D721Med (cell line): ENCODE measurements around the gene SPATS2L.

Experiments
- DNase-seq: peaks from one replicate; pipeline ENCODE4 v3.0.0; 2011; ENCODE audit warnings: low spot score; ENCODE audit not compliant: insufficient read length
- FAIRE-seq: peaks from 2 replicates; lab custom pipeline; 2011; peaks lifted over from hg19 to GRCh38; lab: Jason Lieb, UNC
- TF ChIP-seq, protein P1 (sequence below): IDR thresholded peaks from 2 replicates; pipeline ENCODE4 v1.5.1; 2012; ENCODE audit warnings: mild to moderate bottlenecking, control low read depth; ENCODE audit not compliant: insufficient read depth; ENCODE audit errors: missing control alignments

The SPATS2L gene

DNA sequence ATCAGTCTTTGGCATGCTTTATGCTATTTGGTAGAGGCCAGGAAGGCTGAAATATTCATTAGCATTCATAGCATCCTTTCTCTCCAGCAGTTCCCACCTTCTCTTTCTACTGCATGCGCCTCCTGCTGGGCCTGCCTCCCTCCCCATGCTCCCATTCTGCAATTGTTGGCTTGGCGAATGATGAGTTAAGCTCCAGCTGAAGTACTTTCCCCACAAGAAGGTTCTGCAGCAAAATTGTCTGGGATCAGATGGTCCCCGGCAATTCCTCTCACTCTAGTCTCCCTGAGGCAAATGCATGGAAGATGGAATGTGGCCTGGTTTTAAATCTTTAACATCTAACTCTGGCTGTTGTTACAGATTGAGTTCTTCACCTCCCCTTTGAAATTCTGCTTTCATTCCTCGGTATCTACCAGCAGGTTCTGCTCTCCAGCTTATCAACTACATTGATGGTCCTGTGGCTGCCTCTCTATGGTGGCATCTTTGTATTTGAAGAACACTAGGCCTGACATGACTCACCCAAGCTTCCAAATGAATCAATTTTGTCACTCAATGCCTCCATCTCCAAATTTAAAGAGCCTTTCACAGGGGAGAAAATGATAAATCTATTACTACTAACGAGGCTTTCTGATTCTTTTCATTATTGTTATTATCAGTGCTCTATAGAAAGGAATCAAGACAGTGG lies 147.5 kb downstream of the SPATS2L start:
- FAIRE-seq (no peak), DNase-seq (no peak)
- TF ChIP-seq, protein P1, sequence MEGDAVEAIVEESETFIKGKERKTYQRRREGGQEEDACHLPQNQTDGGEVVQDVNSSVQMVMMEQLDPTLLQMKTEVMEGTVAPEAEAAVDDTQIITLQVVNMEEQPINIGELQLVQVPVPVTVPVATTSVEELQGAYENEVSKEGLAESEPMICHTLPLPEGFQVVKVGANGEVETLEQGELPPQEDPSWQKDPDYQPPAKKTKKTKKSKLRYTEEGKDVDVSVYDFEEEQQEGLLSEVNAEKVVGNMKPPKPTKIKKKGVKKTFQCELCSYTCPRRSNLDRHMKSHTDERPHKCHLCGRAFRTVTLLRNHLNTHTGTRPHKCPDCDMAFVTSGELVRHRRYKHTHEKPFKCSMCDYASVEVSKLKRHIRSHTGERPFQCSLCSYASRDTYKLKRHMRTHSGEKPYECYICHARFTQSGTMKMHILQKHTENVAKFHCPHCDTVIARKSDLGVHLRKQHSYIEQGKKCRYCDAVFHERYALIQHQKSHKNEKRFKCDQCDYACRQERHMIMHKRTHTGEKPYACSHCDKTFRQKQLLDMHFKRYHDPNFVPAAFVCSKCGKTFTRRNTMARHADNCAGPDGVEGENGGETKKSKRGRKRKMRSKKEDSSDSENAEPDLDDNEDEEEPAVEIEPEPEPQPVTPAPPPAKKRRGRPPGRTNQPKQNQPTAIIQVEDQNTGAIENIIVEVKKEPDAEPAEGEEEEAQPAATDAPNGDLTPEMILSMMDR: no peak

DNA sequence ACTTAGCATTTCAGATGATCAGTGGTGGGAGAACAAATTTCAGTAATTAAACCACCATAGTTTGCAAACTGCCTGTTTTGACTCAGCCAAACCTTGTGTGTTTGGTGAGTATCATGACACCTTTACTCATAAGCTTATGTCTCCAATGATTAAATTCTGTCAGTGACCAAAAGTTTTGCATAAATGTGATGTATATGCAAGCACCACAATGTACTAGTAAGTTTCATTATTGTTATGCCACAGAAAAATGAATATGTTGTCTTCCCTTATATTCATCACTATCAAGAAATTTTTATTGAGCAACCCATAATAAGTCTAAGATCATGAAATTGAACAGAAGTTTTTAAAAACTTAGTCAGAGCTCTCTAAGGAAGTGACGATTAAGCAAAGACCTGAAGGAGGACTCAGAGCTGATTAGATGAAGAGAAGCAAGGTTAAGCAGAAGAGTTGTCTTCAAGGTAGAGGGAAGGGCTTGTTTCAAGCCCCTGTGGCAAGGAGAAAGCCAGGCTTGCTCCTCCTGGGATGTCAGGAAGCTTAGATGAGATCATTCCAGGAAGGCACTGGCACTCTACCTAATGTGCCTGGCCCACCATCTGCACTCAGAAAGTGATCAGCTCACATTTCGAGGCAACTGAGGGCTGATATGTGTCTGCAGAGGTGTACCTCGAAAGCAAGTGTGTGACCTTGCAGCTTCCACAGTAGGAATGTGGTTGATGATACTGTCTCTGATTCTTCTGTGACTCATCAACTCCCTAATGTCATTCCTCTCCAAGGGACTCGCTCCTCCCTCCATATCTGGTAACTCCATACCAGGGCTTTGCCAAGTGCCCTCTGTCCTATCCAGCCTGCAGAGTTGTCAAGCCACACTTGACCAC lies 148.7 kb downstream of the SPATS2L start:
- FAIRE-seq (no peak), DNase-seq (no peak)
- TF ChIP-seq, protein P1: no peak

DNA sequence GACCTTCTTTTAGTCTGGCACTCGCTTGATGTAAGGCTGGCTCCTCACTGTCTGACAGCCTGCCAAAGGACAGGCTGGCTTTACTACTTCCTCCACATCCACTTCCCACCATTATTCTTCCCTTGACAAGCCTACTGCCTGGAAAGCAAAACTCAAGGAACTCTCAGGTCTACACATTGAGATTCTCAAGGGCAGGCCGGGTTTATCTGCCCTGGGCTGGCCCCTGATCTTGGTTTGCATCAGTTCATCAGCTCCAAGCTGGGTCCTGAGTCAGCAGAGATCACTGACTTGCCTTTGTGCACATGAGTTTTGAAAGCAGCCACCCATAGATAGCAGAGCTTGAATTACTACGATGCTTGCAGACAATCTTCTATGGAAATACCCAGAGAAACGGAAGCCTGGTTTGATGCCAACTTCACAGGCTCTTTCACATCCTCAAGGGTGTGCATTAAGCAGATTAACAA lies 149.5 kb downstream of the SPATS2L start:
- DNase-seq (no peak), FAIRE-seq (no peak)
- TF ChIP-seq, protein P1: no peak

DNA sequence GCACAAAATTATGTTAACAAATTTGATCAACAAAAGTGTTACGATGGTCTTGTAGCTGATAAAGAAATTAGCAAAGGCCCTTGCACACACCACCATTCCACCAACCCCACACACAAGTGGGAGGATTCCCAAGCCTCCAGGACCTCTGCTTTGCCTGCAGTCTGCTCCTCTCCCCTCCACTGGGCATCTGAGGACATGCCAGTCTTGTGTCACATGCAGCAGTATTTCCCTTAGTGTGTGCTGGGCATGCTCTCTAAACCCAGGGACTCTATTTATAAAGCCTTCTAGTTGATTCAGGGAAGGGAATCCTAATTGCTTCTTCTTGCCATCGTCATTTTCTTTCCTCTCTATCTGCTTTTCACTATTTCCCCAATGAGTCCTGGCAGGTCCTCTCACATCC lies 150.1 kb downstream of the SPATS2L start:
- no peak for FAIRE-seq
- TF ChIP-seq, protein P1: no peak
- DNase-seq: no peak

DNA sequence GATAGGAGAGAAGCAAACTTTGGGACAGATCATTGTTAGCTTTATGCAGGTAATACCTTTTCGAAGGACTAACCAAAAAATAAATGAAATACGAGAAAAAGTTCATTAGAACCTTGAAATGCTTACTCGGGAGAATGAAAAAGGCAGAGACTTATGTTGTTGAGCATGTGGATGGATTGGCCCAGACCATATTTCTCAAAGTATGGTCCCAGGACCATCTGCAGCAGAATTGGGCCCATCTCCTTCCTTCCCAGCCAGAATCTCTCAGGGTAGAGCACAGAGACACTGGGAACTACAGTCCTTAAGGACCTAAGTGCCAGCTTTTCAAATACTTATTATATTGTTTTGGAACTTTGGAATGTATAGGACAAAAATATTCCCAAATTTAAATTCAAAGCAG lies 152.6 kb downstream of the SPATS2L start:
- FAIRE-seq: no peak
- TF ChIP-seq, protein P1: no peak

DNA sequence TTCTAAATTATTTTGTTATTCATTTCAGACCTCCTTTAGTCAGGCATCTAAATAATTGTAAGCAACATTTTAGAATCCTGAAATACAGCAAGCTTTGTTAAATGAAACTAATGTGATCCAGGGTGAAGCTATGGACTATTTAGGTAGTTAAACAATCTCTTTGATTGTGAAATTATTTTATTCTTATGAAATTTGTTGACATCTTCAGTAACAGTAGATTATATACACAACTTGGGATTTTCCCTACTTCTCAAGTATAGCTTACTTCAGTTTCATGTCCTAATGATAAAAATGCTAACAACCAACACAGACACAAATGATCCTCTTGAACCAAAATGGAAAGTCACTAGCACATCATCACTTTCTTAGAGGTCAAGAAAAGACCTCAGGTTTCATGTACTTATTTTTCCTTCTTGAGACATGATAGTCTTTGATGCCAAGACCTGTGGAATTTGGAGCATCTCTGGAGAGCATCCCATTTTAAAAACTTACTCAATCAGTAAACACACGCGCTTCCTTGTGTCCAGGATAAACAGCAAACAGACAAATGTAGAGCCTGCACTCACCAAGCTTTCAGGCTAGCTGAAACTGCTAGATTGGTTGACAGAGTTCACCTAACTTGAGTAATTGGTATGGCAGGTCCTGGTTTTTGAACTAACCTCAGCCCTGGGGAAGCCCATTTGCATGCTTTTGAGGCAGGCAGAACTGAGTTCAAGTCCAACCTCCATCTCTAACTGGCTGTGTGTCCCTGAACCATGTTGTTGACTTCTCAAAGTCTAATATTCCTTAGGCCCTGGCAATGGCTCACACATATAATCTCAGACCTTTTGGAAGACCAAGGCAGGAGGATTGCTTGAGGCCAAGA lies 155.6 kb downstream of the SPATS2L start:
- DNase-seq: no peak
- FAIRE-seq: no peak
- TF ChIP-seq, protein P1: no peak

More for the DNA sequence above, 152.6 kb downstream of the SPATS2L start:
- DNase-seq: no peak
